ENCODE results near the gene AHDC1.

DNA sequence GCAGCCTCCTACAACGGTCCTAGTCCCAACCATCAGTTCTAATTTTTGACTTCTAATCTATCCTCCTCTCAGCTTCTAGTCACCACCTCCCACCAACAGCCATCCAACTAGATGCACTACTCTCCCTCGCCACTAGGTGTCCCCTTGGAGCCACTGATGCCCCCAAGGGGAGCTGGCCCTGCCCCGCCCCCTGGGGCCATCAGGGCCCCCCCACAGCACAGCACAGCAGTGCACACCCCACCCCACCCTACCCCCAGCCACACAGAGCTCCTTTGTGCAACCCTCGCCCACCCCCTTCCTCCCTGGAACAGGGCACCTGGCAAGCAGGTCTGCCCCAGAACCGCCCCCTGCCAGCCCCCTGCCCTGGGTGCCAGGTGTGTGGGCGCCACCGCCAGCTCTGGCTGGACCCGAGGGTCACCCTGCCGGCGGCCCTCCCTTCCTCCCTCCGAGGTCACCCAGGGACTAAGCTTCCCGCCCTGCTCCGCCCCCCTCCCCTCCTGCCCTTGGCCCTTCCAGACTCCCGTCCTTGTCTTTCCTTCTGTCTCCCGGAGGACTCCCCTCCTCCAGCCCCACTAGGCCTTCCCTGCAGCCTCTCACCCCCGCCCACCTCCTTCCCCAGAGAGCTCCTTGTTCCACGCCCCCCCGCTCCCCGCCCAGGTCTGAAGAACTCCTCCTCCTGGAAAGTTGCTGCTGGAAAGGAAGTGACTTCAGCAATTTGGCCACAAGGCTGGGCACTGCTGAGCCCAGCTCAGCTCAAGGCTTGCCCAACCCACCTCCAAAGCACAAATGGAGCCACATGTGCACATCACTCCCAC lies 47.0 kb downstream of the AHDC1 start:
- TF ChIP-seq EHF (CRISPR knock-in tag; IDR thresholded peaks at IDR 0.05), result no peak
- TF ChIP-seq, protein P1, sequence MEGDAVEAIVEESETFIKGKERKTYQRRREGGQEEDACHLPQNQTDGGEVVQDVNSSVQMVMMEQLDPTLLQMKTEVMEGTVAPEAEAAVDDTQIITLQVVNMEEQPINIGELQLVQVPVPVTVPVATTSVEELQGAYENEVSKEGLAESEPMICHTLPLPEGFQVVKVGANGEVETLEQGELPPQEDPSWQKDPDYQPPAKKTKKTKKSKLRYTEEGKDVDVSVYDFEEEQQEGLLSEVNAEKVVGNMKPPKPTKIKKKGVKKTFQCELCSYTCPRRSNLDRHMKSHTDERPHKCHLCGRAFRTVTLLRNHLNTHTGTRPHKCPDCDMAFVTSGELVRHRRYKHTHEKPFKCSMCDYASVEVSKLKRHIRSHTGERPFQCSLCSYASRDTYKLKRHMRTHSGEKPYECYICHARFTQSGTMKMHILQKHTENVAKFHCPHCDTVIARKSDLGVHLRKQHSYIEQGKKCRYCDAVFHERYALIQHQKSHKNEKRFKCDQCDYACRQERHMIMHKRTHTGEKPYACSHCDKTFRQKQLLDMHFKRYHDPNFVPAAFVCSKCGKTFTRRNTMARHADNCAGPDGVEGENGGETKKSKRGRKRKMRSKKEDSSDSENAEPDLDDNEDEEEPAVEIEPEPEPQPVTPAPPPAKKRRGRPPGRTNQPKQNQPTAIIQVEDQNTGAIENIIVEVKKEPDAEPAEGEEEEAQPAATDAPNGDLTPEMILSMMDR (IDR thresholded peaks at IDR 0.05), result peak; percentile 68

All from A549 (cell line).